Neural crest cell (in vitro differentiated cells): ENCODE results near the gene PLCH1. TPM values are rescaled to one million over a fixed set of nuclear protein-coding genes. Genes with fewer than 3 reads are reported as not detected.
A peak's percentile ranks its signal among the peaks of the same experiment; 100 is the strongest.

ENCODE experiments used
- DNase-seq: peaks from one replicate; pipeline ENCODE4 v3.0.0; 2021; ENCODE audit warnings: low read depth, mixed read lengths, low spot score
- H3K27ac Mint-ChIP-seq: one replicate; pipeline ENCODE4 v1.8.0; 2021; ENCODE audit warnings: mild to moderate bottlenecking, mixed read lengths; ENCODE audit not compliant: unreplicated experiment
- H3K27me3 Mint-ChIP-seq: 2 replicates; pipeline ENCODE4 v1.8.0; 2021; ENCODE audit warnings: low read depth, mild to moderate bottlenecking, mixed read lengths
- H3K36me3 Mint-ChIP-seq: 2 replicates; pipeline ENCODE4 v1.8.0; 2021; ENCODE audit warnings: low read depth, mild to moderate bottlenecking, mixed read lengths
- H3K4me1 Mint-ChIP-seq: 2 replicates; pipeline ENCODE4 v1.8.0; 2021; ENCODE audit warnings: mixed read lengths
- H3K4me3 Mint-ChIP-seq: one replicate; pipeline ENCODE4 v1.8.0; 2021; ENCODE audit warnings: mild to moderate bottlenecking, mixed read lengths
- H3K9me3 Mint-ChIP-seq: 2 replicates; pipeline ENCODE4 v1.8.0; 2021; ENCODE audit warnings: mixed read lengths
- CTCF ChIP-seq: fragments of 200-600 bp; sonication (generic); conservative IDR thresholded peaks from 2 replicates; pipeline ENCODE4 v1.5.0; 2021; ENCODE audit warnings: antibody characterized with exemption, mild to moderate bottlenecking
- total RNA-seq: library from RNA; stranded (reverse); gene quantifications from 2 replicates; pipeline ENCODE4 v1.2.1, GENCODE V29; 2021

The PLCH1 gene
- total RNA-seq, 1 donor from 2014 or later = 22.4 TPM

DNA sequence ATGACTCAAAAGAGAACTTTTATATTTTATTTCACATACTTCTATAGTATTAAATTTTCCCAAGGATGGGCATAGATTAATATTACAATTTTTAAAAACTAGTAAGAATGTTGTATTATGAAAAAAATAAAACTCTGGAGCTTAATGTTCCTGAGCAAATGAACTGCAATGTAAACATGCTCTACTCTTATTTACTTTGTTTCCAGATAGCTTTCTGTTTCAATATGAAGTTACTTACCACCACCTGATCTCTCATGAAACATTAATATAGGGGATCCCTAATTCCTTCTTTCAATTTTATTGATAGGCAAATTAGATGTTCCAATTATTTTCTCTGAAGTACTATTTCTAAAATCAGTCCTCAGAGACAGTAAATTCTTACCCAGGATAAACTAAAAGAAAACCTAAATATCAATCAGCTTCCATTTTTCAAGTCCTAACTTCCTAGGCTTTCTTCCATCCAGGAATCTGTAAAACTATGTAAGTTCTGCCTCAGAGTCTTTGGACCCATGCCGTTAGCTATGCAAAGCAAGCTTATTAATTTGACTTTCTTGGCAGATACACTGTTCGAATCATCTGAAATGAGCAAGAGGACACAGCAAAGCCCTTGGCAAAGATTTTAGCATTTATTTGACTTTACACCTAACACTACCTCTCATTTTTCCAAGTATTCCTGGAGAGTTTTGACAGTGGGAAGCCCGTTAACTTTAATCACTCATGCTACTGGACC, 93.2 kb downstream of the PLCH1 start:
- no peak for TF ChIP-seq CTCF
- no peaks in the 10 kb centered on the region for H3K36me3 Mint-ChIP-seq
- H3K9me3 Mint-ChIP-seq = no peaks in the 10 kb centered on the region
- H3K27me3 Mint-ChIP-seq = no peaks in the 10 kb centered on the region
- no peak for DNase-seq
- no peak overlapping the region for H3K4me3 Mint-ChIP-seq
- H3K27ac Mint-ChIP-seq = no peak overlapping the region
- H3K4me1 Mint-ChIP-seq = peaks cover 18% of the 10 kb centered on the region

- no peak for DNase-seq
- H3K4me1 Mint-ChIP-seq = peaks cover 23% of the 10 kb centered on the region
These were observed 96.8 kb downstream of the PLCH1 start for GRCh38 chr3:155648013-155648591.

DNA sequence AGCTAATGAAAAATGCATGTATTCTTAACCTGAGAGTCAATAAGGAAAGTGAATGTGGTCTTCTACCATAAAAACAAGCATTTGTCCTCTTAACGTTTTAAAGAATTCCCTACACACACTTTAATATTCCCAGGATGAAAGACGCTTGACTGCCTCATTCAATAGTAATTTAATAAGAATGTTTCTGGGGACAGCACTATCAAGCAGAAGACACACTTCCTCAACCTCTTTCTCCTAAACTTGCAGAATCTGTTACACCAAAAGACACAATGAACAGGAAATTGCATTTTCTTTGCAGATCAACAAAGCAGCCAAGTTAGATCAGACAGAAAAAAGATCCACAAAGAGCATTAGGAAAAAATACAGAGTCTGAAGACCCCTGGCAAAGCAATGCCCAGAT, 97.7 kb downstream of the PLCH1 start:
- DNase-seq = no peak
- H3K27me3 Mint-ChIP-seq = no peaks in the 10 kb centered on the region
- H3K4me3 Mint-ChIP-seq = no peak overlapping the region
- H3K9me3 Mint-ChIP-seq = no peaks in the 10 kb centered on the region
- H3K27ac Mint-ChIP-seq = no peak overlapping the region
- H3K4me1 Mint-ChIP-seq = peaks cover 29% of the 10 kb centered on the region
- TF ChIP-seq CTCF = no peak
- peaks cover 3% of the 10 kb centered on the region for H3K36me3 Mint-ChIP-seq

More at GRCh38 chr3:155648013-155648591, 96.8 kb downstream of the PLCH1 start:
- Mint-ChIP-seq H3K36me3 (peaks cover 3% of the 10 kb centered on the region), H3K4me3 (peak overlapping the region; percentile 3), H3K27ac (peak overlapping the region; percentile 83), H3K27me3 (no peaks in the 10 kb centered on the region), H3K9me3 (no peaks in the 10 kb centered on the region)
- TF ChIP-seq CTCF = no peak

- Mint-ChIP-seq H3K4me3 (no peak overlapping the region), H3K27me3 (no peaks in the 10 kb centered on the region), H3K36me3 (peaks cover 3% of the 10 kb centered on the region), H3K27ac (no peak overlapping the region), H3K4me1 (peaks cover 31% of the 10 kb centered on the region), H3K9me3 (no peaks in the 10 kb centered on the region)
- no peak for DNase-seq
- TF ChIP-seq CTCF = no peak
These were observed 98.2 kb downstream of the PLCH1 start for GRCh38 chr3:155646669-155647068.

DNA sequence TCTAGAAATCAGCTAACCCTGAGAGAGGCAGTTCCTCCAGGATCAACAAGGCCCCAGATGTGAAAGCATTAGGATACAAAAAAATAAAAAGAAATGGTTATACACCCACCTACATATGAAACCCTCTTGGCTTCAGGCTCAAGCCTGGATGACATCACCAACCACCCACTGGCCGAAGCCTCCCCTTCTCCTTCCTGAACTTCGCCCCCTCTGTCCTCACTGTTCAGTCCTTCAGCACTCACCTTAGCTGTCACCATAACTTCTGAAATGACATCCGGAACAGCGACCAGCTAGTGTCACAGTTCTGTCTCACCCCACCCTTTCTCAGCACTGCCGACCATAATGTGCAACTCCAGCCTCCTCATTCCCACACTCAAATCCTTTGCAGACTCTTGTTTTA, 98.7 kb downstream of the PLCH1 start:
- no peaks in the 10 kb centered on the region for H3K9me3 Mint-ChIP-seq
- H3K27me3 Mint-ChIP-seq = no peaks in the 10 kb centered on the region
- peaks cover 3% of the 10 kb centered on the region for H3K36me3 Mint-ChIP-seq
- H3K4me1 Mint-ChIP-seq = peaks cover 31% of the 10 kb centered on the region
- TF ChIP-seq CTCF = no peak
- no peak overlapping the region for H3K4me3 Mint-ChIP-seq
- no peak for DNase-seq
- no peak overlapping the region for H3K27ac Mint-ChIP-seq
